GM19099 (cell line): ENCODE data around the gene HOXC5.
A peak's percentile ranks its signal among the peaks of the same experiment; 100 is the strongest.

Experiments used
- POLR2A ChIP-seq: IDR thresholded peaks from 3 replicates; pipeline ENCODE4 v1.6.1; 2011; ENCODE audit warnings: low read depth; ENCODE audit not compliant: insufficient read length; ENCODE audit errors: extremely low read depth

Gene HOXC5

DNA sequence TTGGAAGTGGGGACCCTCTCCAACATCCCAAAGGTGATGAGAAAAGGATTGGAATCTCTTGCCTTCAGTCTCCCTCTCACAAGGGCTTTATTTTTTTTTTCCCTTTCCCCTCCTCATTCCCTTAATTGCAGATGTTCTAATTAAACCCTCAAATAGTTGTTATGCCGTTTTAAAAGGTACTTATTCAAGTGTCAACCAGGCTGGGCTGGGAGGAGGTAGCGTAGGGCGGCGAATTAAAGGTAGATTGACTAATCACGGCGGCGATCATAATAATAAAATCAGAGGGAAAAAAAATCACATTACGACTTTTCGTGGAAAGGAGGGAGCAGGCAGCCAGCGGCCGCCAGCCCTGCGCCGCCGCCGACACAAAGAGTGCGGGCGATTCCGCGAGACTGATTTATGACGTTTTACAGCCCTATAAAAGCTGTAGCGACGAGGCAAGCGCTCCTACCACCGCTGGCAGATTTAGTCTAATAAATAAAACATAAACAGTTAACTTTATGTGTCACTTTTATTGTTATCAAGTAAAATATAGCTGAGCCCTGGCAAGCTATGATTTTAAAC lies 19.1 kb downstream of the HOXC5 start:
- TF ChIP-seq POLR2A = no peak

DNA sequence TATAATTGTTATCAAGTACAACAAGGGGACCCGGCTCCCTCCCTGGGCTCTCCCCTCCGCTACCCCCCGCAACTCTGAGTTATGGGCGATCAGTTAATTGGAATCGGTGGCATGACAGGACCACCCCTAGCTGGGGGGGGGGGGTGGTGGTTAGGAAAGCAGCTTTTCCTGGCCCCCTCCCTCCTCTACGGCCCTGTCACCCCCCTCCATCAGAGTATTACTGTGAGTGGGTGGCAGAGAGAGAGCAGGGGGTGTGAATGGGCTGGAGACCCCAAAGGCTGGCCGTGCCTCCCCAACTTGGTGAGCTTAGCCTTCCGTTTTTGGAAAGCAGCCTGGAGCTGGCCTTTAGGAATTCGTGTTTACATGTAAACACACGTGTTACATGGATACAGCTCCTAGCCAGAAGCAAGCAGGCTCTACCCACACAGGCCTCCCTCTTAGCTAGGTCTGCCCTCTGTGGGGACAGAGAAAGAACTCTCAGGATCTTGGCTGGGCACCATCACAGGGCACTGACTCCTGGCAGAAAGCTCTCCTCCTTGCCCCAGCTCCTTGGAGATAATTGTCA lies 19.7 kb downstream of the HOXC5 start:
- no peak for TF ChIP-seq POLR2A

DNA sequence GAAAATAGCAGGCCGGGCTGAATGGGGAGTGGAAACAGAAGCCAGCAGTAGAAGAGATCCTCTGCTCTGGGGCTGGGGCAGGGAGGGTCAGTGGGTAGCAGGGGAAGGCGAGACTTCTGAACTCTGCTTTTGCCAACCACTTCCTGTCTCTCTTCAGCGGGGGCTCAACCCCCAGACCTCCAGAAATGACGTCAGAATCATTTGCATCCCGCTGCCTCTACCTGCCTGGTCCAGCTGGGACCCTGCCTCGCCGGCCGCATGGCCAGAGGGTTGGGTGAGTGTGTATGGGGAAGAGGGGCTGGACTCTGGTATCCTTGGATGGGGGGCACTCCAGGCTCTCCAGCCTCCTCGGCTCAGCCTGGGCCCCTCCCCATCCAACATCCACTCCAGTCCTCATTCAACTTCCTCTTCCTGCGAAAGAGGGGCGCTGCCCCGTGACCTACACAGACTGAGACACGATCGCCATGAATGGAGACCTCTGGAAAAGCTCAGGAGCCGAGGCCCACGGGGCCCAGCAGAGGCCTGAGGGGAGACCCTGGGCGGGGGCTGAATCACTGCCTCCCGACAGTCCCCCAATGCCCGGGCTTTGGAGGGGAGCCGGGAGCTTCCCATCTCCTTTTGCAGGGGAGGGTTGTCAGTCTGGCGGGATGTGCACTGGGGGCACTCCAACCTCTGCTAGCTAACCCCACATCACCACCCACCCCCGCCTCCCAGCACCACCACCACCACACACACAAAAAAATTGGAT lies 20.3 kb downstream of the HOXC5 start:
- peak; percentile 82 for TF ChIP-seq POLR2A

GRCh38 chr12:54053751-54054741 lies 21.2 kb downstream of the HOXC5 start, which contains the start of gene HOXC4:
TSS of gene HOXC4 (plus strand) at chr12:54053835. CDS start at chr12:54053923, 88 bp downstream.
- TF ChIP-seq POLR2A = no peak

- no peak for TF ChIP-seq POLR2A
These were observed 21.9 kb downstream of the HOXC5 start for GRCh38 chr12:54054742-54055194.

GRCh38 chr12:54055552-54055951 lies 22.7 kb downstream of the HOXC5 start:
- no peak for TF ChIP-seq POLR2A

DNA sequence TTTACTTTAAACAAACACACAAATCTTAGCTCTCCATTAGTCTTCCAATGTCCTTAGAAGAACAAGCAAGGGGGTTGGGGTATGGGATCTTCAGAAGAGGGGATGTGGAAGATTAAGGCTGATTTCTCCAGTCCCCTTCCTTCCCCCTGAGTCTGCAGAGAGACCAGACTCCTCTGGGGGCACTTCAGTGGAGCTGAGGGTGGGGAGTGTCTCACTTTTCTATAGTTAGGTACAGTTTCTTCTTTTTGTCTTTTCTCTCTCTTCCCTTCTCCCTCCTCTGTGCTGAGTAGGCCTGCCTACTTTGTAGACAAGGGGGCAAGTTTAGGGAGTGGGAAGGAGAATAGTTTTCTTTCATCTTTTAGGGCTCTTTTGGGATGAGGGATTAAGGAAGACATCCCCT lies 23.3 kb downstream of the HOXC5 start:
- no peak for TF ChIP-seq POLR2A

DNA sequence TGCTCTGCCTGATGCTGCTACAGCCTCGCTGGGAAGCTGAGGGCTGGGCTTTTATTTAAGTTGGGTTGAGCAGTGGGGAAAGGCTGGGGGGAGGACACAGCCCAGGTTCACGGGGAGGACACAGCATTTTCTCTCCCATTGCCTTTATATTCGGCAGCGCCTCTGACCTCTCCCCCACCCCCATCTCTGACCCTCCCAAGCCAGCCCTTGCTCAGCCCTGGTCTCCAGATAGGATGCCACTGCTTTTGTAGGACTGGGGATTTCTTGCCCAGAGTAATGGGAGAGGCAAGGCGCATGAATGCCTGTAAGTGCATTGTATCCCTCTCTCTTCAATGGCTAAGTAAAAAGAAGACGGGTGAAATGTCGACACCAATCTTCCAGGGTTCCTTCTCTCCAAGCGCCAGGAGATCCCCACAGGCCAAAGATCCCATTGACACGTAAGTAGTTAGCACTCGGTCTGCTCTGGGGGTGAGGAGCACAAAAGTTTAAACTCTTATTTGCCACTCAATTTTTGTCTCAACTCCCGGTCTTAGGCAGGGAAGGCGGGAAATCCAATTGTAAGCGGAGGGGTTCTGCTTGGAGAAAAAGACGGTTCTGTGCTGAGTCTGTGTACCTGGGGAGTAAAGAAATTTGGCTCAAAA lies 25.4 kb downstream of the HOXC5 start:
- no peak for TF ChIP-seq POLR2A

GRCh38 chr12:54059668-54060067 lies 26.8 kb downstream of the HOXC5 start:
- no peak for TF ChIP-seq POLR2A

GRCh38 chr12:54060174-54060974 lies 27.5 kb downstream of the HOXC5 start:
- no peak for TF ChIP-seq POLR2A

DNA sequence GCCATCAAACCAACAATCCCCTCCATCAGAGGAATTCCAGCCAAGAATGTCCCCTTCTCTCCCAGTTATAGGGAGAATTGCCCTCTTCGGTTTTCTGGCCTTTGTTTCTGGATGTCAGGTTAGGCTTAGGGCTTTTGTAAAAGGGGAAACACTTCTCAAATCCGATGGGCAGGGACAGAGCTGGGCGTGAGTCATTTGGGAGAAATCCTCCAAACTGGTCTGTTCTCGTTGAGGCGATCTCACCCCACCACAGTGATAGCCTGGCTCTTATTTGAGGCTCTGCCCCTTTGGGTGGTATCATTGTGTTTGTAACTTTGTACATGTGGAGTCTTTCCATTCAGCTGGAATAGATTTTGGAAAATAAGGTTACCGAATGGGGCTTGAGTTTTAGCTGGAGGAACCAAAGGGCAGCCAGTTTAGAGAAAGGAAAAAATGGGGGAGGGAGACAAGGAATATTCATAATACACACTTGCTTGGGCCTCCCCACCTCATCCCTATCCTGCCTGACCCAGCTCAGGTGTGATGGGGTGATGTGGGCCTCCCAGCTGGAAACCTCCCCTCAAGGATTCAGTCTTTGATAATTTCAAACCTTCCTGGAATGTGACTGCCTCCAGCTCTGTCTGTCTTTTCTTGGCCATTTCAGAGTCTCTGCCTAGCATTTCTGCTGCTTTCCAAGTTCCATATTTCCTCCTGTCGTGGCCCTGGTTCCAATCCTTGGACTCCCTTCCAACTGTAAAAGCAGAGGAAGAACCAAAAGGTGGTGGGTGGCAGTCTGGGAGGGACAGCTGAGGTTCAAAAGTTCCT lies 28.3 kb downstream of the HOXC5 start:
- TF ChIP-seq POLR2A = no peak

DNA sequence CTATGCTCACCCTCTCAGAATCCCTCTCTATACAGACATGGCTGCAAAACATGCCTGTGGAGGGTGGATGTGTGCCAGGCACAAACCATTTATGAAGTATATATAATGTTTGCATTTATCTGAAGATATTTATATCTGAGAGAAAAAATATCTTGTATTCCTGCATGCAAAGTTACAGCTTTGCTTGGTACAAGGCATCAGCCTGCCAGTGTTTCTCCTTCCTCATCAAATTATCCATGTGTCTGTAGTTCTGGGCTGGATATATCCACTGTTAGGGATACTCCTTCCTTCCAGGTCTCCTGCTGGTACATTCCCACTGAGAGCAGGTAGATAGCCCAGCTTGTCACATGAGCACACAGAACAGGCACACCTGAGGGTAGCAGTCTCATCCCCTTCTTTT lies 32.8 kb downstream of the HOXC5 start:
- TF ChIP-seq POLR2A = no peak

DNA sequence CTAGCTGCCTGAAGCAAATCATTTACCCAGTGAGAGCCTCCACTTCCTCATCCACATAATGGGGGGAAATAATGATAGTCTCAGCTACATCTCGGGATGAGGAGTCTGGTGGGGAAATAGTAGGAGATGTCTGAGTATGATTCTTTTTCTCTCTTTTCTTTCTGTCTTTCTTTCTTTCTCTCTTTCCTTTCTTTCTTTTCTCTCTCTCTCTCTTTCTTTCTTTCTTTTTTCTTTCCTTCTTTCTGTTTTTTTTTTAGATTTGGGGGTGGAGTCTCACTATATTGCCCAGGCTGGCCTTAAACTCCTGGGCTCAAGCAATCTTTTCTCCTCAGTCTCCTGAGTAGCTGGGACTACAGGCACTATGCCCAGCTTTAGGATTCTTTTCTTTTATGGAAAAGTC lies 33.6 kb downstream of the HOXC5 start:
- no peak for TF ChIP-seq POLR2A

GRCh38 chr12:54068418-54069070 lies 35.7 kb downstream of the HOXC5 start:
- no peak for TF ChIP-seq POLR2A
